Putamen (tissue), 1 donor: Measurements from ENCODE around the gene DCBLD2.

Experiments used
- DNase-seq: peaks from one replicate; pipeline ENCODE4 v3.0.0-alpha.2; 2016; ENCODE audit warnings: low spot score

The DCBLD2 gene

DNA sequence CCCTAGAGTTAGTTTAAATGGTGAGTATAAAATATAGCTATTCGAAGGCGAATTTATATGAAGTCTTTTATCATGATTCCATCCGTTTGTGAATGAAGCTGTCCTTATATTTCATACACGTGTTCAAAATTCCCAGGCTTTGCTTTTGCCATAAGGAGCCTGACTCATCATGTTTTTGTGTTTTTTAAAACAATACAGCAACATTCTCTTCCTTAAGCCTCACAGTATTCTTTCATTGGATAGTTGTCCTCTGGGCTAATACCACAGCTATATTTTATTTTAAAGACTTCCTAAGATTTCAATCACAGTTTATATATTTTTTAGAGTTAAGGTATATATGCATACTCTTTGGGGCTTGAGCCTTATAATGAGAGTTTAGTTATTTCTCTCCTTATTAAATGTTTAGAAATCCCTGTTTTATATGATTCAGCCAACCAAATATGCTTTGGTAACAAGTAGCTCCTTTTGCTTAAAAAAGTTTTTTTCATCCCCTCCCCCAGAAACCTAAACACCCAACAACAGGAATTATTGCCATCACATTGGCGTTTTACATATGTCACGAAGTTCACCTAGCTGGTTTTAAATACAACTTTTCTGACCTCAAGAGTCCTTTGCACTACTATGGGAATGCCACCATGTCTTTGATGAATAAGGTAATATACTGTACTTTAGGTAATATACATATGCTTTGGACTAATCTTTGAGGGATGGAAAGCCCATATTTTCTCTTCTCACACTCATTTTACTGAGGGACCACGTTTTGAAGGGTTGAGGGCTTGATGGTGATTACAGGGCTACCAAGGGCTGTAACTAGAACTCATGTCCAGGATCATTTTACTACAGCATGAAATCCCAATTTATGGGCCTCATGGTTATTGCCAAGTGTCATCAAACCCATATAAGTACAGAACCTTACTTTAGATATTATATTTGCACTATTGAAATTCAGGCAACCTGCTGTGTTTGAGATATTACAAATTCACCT lies 109.9 kb downstream of the DCBLD2 start:
- DNase-seq = no peak

- DNase-seq = no peak
These were observed 112.8 kb downstream of the DCBLD2 start for GRCh38 chr3:98788651-98789050.

DNA sequence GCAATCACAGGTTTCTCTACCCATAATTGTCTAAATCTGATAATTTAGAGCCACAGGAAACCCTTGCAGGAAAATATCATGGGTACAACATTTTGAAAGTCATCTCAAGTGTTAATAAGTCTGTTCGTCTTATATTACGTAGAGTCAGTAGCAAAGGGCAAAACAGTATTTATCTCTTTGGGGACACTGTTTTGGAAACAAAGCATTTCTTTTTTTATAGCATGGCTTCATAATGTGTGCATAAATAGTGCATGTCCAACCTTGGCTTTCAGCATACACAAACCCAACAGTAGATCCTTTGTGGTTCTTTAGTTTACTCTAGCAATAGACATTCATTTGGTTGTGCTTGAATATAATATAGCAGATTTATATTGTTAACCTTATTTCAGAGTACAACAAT lies 114.3 kb downstream of the DCBLD2 start:
- no peak for DNase-seq

GRCh38 chr3:98786364-98787006 lies 115.0 kb downstream of the DCBLD2 start:
- DNase-seq = no peak

DNA sequence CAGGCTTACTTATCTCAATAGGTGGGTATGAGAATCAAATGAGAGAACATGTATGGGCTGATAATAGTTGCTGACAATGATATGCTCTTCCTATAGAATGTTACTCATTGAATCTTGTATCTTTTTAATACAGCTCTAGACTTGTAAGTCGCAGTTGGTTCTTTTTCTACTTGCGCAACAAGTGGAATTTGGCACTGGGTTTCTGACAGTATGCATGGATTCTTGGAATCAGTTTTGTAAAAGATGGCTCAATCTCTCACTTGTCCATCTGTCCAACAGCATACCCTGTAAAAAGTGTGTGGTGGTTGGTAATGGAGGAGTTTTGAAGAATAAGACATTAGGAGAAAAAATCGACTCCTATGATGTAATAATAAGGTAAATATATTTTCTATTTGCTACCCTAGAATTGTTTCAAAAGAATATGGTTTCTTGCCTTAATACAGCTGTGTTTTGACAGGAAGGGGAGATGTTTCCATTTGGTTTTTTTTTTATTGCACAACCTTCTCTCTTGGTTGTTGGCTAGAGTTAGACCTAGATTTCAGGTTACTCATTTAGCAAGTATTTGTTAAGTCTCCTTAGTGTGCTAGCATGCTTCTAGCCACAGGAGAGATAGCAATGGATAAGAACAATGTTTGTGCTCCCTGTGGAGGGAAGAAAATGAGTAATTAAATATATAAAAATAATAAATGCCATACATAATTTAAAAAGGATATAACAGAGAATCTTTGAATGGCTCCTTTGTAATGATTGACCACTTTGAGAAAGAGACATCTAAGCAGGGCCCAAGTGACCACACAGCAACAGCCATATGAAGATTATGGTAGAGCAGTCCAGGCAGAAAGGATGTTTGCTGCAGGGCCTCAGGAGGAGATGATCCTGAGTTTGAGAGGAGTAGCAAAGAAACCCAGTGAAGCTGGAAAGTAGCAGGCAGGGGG lies 116.6 kb downstream of the DCBLD2 start:
- no peak for DNase-seq

- no peak for DNase-seq
These were observed 117.5 kb downstream of the DCBLD2 start for GRCh38 chr3:98784042-98784441.

DNA sequence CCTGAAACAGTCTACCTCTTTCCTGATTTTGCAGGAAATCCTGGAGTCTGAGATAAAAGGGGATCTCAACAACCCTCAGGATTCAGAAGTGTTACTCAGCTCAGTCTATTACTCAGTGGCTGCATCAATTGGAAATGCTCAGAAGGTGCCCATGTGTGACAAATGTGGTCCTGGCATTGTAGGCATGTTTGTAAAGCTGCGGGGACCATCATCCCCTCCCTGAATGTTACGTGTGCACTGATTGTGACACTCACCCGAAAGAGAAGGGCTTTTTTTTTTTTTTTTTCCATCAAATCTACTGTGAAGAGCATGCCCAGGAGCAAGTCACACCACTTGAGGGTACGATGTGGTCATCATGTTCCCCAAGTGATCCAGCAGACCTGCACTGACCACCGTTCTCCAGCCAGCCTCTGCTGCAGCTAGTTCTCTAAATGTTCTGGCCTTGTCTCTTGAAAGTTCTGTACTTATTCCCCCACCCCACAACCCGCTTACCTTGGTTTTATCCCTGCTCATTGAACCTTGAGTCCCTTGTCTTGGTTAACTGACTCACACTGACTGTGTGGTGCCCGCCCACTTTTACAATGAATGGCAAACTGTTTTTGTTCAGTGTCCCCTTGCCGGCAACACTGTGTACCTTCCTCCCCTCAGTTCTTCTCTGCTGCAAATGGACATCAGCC lies 118.5 kb downstream of the DCBLD2 start:
- DNase-seq = no peak

DNA sequence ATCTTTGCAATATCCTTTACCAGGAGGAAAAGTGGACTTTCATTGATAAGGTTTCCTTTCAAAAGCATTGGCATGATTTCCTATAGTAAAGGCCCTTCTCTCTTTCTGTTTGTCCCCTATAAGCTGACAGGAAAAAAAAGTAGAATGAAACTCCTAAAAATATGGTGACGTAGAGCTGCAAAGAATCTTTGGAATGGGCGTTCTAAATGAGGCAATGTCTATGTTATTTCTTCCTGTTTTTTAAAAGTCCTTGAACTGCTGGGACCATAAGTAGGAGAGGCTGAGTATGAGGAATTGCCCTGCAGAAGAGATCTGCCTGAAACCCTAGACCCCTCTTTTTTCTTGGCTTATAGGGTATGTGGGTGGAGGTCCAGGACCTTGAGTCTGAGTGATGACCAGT lies 121.2 kb downstream of the DCBLD2 start:
- no peak for DNase-seq

- DNase-seq = peak; percentile 89
These were observed 121.8 kb downstream of the DCBLD2 start for GRCh38 chr3:98779541-98780335.

- DNase-seq = no peak
These were observed 122.6 kb downstream of the DCBLD2 start for GRCh38 chr3:98778852-98779413.

- DNase-seq = no peak
These were observed 123.1 kb downstream of the DCBLD2 start for GRCh38 chr3:98778383-98778782.

DNA sequence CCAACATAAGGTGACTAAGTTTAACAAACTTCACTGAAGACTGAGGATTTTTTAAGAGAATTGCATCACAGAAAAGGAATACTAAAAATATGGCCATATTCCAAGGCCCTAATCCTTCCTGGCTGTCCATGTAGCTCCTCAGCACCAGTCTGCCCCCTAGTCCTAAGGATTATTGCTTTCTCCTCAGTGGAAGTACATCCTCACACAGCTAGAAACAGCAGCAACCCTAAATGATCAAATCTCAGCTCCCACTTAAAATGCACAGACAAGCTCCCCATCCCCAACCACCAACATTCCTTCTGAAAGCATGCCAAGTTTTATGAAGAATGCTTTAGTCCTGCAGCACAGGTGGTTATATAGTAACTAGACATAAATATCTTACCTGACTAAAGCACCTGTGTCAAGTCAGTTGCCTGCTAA lies 123.7 kb downstream of the DCBLD2 start:
- no peak for DNase-seq

- no peak for DNase-seq
These were observed 124.2 kb downstream of the DCBLD2 start for GRCh38 chr3:98777286-98777685.

DNA sequence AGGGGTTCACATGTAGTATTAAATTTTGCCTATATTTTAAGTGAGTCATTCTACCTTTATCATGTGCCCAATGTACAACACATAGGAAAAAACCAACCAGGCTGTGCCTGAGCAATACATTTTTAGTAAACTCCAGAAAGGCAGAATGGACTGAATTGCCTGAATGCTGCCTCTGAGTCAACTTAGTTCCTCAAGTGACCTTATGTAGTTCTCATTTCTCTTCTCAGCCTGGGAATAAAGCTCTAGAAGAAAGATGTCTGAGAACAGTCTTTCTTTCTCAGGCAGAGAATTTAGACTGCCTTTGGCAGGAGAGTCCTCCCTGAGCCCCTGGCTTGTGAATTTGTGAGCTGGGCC lies 125.4 kb downstream of the DCBLD2 start:
- DNase-seq = no peak

- no peak for DNase-seq
These were observed 125.9 kb downstream of the DCBLD2 start for GRCh38 chr3:98775459-98776139.

DNA sequence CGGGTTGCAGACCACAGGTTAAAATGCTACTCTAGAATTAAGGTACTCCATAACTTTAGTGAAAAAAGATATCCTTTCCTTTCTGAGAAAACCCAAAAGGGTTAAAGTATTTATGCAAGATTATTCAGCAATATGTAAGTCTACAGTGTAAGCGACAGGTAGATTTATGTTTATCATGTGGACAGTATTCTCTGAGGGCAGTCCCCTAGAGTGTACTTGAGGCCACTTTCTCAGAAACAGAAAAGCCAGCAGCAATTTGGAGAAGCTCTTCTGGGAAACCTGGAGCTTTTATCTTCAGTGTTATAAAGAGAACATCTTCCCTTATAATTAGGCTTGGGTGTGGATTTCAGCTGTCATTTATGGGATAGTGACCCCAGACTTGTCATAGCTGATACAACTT lies 129.5 kb downstream of the DCBLD2 start:
- no peak for DNase-seq

- DNase-seq = peak; percentile 82
These were observed 131.0 kb downstream of the DCBLD2 start for GRCh38 chr3:98770261-98771039.

GRCh38 chr3:98769448-98769847 lies 132.0 kb downstream of the DCBLD2 start:
- no peak for DNase-seq

GRCh38 chr3:98768961-98769360 lies 132.5 kb downstream of the DCBLD2 start:
- DNase-seq = no peak
